Common myeloid progenitor, CD34-positive (primary cell): ENCODE measurements around the gene NLRP5.
"Not testable (repeated sequence)": the region's sequence is repeated elsewhere in the genome, so short reads cannot be mapped to it uniquely, and the experiment has no call there.

Experiments used
- CTCF ChIA-PET: fragments of 350-600 bp; sonication (Branson Sonifier 250); formaldehyde crosslinking; loops from one replicate; lab custom pipeline; 2021; ENCODE audit warnings: antibody characterized with exemption; lab: Charles Lee
- POLR2A ChIA-PET: fragments of 350-600 bp; sonication (Branson Sonifier 250); formaldehyde crosslinking; loops from one replicate; lab custom pipeline; 2021; ENCODE audit warnings: antibody characterized with exemption; lab: Charles Lee
- DNase-seq, 3 donors: peaks; one replicate each; pipeline versions ENCODE4 v3.0.0 to v3.0.0-alpha.2; 2013
- H3K27ac ChIP-seq, 2 experiments: 1 replicate in 1 of 2; 2 replicates in 1 of 2; pipeline ENCODE4 v1.7.0; 2013; ENCODE audit warnings: inconsistent platforms in 2 of 2, low read length in 2 of 2, mild to moderate bottlenecking in 2 of 2, low read depth in 1 of 2, moderate library complexity in 1 of 2; ENCODE audit not compliant: severe bottlenecking in 2 of 2, insufficient read depth in 1 of 2, poor library complexity in 1 of 2
- H3K27me3 ChIP-seq, 5 experiments: replicated peaks in 2 of 5; 1 replicate in 3 of 5; 2 replicates in 2 of 5; pipeline versions ENCODE4 v1.6.1 to v1.7.0; 2013; ENCODE audit warnings: low read length in 4 of 5, mild to moderate bottlenecking in 2 of 5, moderate library complexity in 2 of 5, inconsistent platforms in 1 of 5; ENCODE audit not compliant: insufficient read depth in 5 of 5, control insufficient read depth in 4 of 5
- H3K36me3 ChIP-seq, 4 experiments: 1 replicate in 2 of 4; 2 replicates in 2 of 4; pipeline versions ENCODE4 v1.6.1 to v1.7.0; 2013; ENCODE audit warnings: low read length in 3 of 4, control low read depth in 1 of 4, mild to moderate bottlenecking in 1 of 4; ENCODE audit not compliant: control insufficient read depth in 4 of 4, insufficient read depth in 4 of 4
- H3K4me1 ChIP-seq, 4 experiments: 1 replicate in 3 of 4; 2 replicates in 1 of 4; pipeline versions ENCODE4 v1.6.1 to v1.7.1; 2013; ENCODE audit warnings: low read length in 3 of 4, mild to moderate bottlenecking in 3 of 4, control low read depth in 1 of 4, inconsistent platforms in 1 of 4, moderate library complexity in 1 of 4; ENCODE audit not compliant: control insufficient read depth in 4 of 4, insufficient read depth in 4 of 4; ENCODE audit errors: control extremely low read depth in 1 of 4
- H3K4me3 ChIP-seq, 7 experiments: 1 replicate in 4 of 7; 2 replicates in 3 of 7; pipeline versions ENCODE4 v1.5.1 to v1.7.0; 2013; ENCODE audit warnings: mild to moderate bottlenecking in 7 of 7, low read length in 6 of 7, moderate library complexity in 6 of 7, inconsistent platforms in 2 of 7, low read depth in 2 of 7, control low read depth in 1 of 7; ENCODE audit not compliant: insufficient read depth in 4 of 7, control insufficient read depth in 1 of 7; ENCODE audit errors: extremely low read depth in 1 of 7
- H3K9me3 ChIP-seq, 5 experiments: 1 replicate in 4 of 5; 2 replicates in 1 of 5; pipeline versions ENCODE4 v1.6.1 to v1.7.1; 2013; ENCODE audit warnings: low read length in 4 of 5, mild to moderate bottlenecking in 2 of 5, inconsistent platforms in 1 of 5, low read depth in 1 of 5, moderate library complexity in 1 of 5; ENCODE audit not compliant: control insufficient read depth in 4 of 5, insufficient read depth in 2 of 5; ENCODE audit errors: control extremely low read depth in 1 of 5
- WGBS: methylation state at CpG from one replicate; pipeline ENCODE4 v1.1.5; 2013; ENCODE audit not compliant: insufficient coverage; 5-methylcytosine and 5-hydroxymethylcytosine counted together

NLRP5 gene

DNA sequence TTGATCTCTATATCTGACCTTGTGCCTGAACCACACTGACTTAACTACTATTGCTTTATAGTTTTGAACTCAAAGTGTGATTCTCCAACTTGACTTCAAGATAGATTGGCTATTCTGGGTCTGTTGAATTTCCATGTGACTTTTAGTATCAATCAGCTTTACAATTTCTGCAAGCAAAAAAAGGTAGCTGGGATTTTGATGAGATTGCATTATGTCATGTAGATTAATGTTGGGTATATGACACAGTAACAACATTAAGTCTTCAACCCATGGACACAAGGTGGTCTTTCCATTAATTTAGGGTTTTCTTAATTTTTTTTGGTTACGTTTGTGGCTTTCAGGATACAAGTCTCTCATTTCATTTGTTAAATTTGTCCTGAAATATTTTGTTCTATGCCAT lies 28.2 kb downstream of the NLRP5 start:
- 100% methylated on average over 1 of the region's 1 CpG for WGBS
- POLR2A ChIA-PET: no interaction called here
- Histone ChIP-seq H3K9me3 (peaks cover 0 to 2% (median 0%) of the 10 kb centered on the region in 5 experiments), H3K36me3 (no peaks in the 10 kb centered on the region), H3K4me1 (no peaks in the 10 kb centered on the region), H3K27me3 (no peaks in the 10 kb centered on the region), H3K4me3 (no peak overlapping the region), H3K27ac (no peak overlapping the region)
- no peak for DNase-seq
- CTCF ChIA-PET: no interaction called here

DNA sequence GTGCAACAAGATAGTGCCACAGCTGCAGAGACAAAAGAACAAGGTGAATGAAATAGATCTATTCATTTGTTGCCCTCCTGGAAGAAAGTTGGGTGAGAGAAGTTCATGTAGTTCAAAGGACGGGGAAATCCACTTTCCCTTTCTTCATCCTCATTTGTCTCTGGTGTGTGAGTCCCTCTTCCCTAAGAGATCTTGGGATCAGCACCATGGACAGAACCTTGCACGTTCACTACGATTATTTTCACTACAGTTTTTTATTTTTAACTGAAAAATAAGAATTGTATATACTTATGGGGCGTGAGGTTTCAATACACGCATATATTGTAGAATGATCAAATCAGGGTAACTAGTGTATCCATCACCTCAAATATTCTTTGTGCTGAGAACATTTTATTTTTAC lies 29.2 kb downstream of the NLRP5 start:
- no peaks in the 10 kb centered on the region for H3K27me3 ChIP-seq
- H3K36me3 ChIP-seq: no peaks in the 10 kb centered on the region
- H3K4me3 ChIP-seq: no peak overlapping the region
- no peaks in the 10 kb centered on the region for H3K4me1 ChIP-seq
- POLR2A ChIA-PET: no interaction called here
- no CpG with 5 or more reads among the region's 5 CpGs for WGBS
- no peaks in the 10 kb centered on the region for H3K9me3 ChIP-seq
- H3K27ac ChIP-seq: no peak overlapping the region
- CTCF ChIA-PET: no interaction called here
- DNase-seq: peak in 2 of 3 donors; percentile 11 to 23

DNA sequence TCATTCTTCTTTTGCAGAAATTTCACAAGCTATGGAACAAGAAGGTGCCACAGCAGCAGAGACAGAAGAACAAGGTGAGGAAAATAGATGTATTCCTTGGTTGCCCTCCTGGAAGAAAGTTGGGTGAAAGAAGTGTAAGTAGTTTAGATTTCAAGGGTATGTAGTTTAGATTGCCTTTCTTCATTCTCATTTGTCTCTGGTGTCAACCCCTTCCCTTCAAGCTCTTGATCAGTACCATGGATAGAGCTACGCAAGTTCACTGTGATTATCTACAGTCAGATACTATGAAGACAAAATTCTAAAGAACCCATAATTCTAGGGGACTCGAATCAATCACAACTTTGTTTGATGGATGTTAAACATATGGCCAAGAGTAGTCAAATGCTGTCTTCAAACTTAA lies 32.8 kb downstream of the NLRP5 start:
- POLR2A ChIA-PET, H3K4me1 ChIP-seq, CTCF ChIA-PET, H3K27me3 ChIP-seq, H3K36me3 ChIP-seq, H3K27ac ChIP-seq, DNase-seq, H3K9me3 ChIP-seq, H3K4me3 ChIP-seq: not testable (repeated sequence)
- WGBS: no CpG with 5 or more reads among the region's 2 CpGs

DNA sequence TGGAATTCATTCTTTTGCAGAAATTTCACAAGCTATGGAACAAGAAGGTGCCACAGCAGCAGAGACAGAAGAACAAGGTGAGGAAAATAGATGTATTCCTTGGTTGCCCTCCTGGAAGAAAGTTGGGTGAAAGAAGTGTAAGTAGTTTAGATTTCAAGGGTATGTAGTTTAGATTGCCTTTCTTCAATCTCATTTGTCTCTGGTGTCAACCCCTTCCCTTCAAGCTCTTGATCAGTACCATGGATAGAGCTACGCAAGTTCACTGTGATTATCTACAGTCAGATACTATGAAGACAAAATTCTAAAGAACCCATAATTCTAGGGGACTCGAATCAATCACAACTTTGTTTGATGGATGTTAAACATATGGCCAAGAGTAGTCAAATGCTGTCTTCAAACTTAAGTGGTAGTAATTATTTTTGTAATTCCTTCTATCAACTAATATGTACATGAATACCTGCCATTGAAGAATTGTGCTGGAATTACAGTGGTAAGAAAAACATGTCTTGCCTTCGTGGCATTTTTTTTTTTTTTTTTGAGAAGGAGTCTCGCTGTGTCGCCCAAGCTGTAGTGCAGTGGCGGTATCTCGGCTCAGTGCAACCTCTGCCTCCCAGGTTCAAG lies 33.9 kb downstream of the NLRP5 start:
- H3K4me1 ChIP-seq, H3K9me3 ChIP-seq, H3K4me3 ChIP-seq, POLR2A ChIA-PET, DNase-seq, H3K27me3 ChIP-seq, CTCF ChIA-PET, H3K27ac ChIP-seq, H3K36me3 ChIP-seq: not testable (repeated sequence)
- 58% methylated on average over 5 of the region's 7 CpGs for WGBS

DNA sequence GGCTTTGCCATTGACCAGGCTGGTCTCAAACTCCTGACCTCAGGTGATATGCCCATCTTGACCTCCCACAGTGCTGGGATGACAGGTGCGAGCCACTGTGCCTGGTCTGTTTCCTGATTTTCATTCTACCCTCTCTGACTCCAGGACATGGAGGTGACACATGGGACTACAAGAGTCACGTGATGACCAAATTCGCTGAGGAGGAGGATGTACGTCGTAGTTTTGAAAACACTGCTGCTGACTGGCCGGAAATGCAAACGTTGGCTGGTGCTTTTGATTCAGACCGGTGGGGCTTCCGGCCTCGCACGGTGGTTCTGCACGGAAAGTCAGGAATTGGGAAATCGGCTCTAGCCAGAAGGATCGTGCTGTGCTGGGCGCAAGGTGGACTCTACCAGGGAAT lies 40.2 kb downstream of the NLRP5 start:
- no peak overlapping the region for H3K4me3 ChIP-seq
- no peaks in the 10 kb centered on the region for H3K27me3 ChIP-seq
- H3K4me1 ChIP-seq: no peaks in the 10 kb centered on the region
- ChIA-PET POLR2A (no interaction called here), CTCF (no interaction called here)
- no peak overlapping the region for H3K27ac ChIP-seq
- no peaks in the 10 kb centered on the region for H3K36me3 ChIP-seq
- 95% methylated on average over 15 of the region's 15 CpGs for WGBS
- peaks cover 0 to 2% (median 0%) of the 10 kb centered on the region in 5 experiments for H3K9me3 ChIP-seq
- DNase-seq: no peak

DNA sequence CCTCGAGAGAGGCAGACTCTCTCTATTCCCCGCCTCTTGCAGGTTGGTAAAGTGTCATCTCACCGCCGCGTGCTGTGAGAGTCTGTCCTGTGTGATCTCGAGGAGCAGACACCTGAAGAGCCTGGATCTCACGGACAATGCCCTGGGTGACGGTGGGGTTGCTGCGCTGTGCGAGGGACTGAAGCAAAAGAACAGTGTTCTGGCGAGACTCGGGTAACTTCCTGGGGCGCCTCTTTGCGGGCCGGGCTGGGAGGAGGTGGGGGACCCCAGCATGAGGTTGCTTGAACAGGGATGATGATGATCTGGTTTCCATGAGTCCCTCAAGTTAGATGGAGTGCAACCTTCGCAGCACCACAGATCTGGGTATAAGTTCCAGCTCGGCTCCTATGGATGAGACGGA lies 67.0 kb downstream of the NLRP5 start:
- 94% methylated on average over 18 of the region's 18 CpGs for WGBS
- peaks cover 0 to 2% (median 0%) of the 10 kb centered on the region in 5 experiments for H3K9me3 ChIP-seq
- ChIA-PET POLR2A (no interaction called here), CTCF (interaction anchor here (1.4 kb wide), 1 partner anchor 12 kb away, joined by 3 read pairs; no protein-coding TSS in a partner anchor)
- no peak for DNase-seq
- no peak overlapping the region for H3K27ac ChIP-seq
- no peaks in the 10 kb centered on the region for H3K36me3 ChIP-seq
- H3K4me1 ChIP-seq: no peaks in the 10 kb centered on the region
- H3K27me3 ChIP-seq: peaks cover 0 to 3% (median 0%) of the 10 kb centered on the region in 5 experiments
- no peak overlapping the region for H3K4me3 ChIP-seq

DNA sequence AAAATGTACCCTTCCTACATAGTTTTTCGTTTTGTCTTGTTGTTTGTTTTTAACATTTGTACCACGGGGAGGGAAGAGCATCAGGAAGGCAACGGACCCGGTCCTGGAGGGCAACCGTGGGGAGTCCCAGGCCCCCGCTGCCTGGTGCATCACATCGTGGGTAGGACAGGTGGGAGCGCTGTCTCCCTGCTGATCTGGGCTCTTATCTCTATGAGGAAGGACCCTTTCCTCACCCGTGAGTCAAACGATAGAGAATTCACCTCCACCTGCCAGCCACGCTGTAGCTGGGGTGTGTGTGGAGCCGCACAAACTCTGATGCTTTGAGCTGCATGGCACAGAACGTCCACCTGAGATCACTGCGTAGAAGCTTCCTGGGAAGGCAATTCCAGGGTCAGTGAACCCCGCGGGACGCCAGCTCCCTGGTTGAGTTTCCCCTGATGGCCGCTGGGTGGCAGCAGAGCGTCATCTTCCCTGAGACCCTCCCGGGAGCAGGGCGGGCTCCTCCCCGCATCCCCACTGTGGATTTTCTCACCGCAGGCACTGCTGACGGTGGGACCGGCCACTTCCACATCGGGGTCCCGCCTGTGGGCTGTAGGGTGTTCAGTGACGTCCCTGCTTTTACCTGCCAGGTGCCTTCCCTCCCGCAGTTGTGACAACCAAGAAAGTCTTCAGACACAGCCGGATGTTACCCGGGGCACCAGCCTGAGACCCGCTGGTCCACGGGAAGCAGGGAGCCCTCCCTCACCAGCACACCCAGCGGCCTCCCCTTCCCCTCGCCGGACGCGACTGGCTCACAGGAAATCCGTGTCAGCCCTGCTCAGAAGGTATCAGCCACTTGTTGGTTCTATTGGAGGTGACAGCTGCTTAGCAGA lies 79.8 kb downstream of the NLRP5 start:
- Histone ChIP-seq H3K9me3 (peaks cover 0 to 3% (median 2%) of the 10 kb centered on the region in 5 experiments), H3K36me3 (no peaks in the 10 kb centered on the region), H3K27me3 (peaks cover 0 to 11% (median 3%) of the 10 kb centered on the region in 5 experiments), H3K4me3 (peak overlapping the region; percentile 11 to 86 (median 69)), H3K27ac (no peak overlapping the region), H3K4me1 (peaks cover 0 to 14% (median 10%) of the 10 kb centered on the region in 4 experiments)
- CTCF ChIA-PET: interaction anchor here (0.7 to 5.0 kb wide), 16 partner anchors 8 to 268 kb away, joined by 3 to 39 read pairs (median 4); partner anchors contain the start of genes GALP and ZNF787
- POLR2A ChIA-PET: interaction anchor here (0.6 to 1.1 kb wide), 2 partner anchors 54 to 149 kb away, joined by 3 to 4 read pairs; partner anchors contain the start of gene ZNF787
- 2% methylated on average over 30 of the region's 39 CpGs for WGBS
- DNase-seq: peak; percentile 69 to 84 (median 74)
